HG03280 (cell line): ENCODE results near the gene DRC3.
"Not testable (repeated sequence)": the region's sequence is repeated elsewhere in the genome, so short reads cannot be mapped to it uniquely, and the experiment has no call there.

Experiments
- ATAC-seq: cut with Tn5 transposase; IDR thresholded peaks from one replicate; pipeline ENCODE4 v1.9.1; 2021; ENCODE audit warnings: mild to moderate bottlenecking, moderate library complexity; ENCODE audit not compliant: unreplicated experiment

Gene DRC3

DNA sequence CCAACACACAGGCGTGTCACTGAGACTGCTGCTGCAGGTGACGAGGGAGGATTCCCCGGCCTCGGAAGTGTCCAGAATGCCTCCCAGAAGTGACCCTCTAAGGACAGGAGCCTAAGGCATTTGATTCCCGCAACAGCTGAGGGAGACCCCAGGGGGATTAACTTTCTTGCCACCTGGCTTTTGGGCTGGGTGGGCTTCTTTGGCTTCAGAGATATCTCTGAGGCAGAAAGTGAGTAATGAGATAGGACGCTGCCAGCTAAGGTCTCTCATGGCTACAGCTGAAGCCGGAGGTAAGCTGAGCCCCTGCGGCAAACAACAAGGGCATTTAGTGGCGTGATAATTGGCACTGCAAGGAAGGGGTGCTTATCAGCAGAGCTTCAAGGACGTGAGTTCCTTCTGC, 17.0 kb downstream of the DRC3 start:
- no peak for ATAC-seq

DNA sequence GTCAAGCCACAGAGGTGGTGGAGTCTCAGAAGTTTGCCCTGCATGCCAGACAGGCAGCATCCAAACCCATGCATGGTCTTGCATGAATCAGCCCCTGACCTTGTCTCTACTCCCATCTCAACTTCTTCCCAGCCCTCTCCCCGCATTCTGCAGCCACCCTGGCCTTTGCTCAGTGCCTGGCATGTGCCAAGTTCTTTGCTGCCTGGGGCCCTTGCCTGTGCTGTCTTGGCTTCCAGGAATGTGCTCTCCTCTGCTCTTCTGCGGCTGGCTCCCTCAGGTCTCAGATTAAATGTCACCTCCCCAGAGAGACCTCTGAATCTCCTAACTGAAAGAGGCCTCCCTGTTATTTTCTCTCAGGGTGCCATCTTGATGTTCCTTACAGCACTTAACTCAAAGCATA, 17.6 kb downstream of the DRC3 start:
- ATAC-seq: no peak

DNA sequence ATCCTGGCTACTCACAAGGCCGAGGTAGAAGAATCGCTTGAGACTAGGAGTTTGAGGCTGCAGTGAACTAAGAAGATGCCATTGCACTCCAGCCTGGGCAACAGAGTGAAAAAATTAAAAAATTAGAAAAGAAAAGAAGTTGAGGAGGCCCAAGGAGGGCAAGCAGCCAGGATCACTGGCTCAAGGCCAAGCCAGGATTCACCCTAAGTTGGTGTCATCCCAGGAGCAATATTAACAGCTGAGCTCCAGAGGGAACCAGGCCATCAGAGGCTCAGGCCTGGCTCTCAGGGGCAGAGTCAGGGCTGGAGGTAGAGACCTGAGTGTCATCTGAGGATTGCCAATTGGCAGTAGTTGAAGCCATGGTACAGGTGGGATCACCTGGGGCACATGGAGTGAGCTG, 20.7 kb downstream of the DRC3 start:
- no peak for ATAC-seq

DNA sequence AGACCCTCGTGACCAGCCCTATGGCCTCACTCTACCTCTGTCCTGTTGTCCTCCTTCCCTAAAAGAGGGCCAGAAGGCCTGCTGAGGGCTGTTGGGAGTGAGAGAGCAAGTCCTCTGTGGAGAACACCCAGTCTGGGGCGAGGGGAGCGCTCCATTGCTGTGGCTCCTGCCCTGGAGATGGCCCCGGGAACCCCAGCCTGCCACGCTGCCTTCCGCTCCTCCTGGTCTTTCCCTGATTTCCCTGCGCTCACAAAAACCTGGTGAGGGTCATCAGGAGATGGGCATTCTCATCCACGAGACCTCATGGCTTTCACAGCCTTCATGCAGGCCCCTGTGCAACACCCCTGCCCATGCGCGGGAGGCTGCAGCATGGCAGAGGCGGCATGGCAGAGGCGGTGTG, 21.2 kb downstream of the DRC3 start:
- no peak for ATAC-seq

DNA sequence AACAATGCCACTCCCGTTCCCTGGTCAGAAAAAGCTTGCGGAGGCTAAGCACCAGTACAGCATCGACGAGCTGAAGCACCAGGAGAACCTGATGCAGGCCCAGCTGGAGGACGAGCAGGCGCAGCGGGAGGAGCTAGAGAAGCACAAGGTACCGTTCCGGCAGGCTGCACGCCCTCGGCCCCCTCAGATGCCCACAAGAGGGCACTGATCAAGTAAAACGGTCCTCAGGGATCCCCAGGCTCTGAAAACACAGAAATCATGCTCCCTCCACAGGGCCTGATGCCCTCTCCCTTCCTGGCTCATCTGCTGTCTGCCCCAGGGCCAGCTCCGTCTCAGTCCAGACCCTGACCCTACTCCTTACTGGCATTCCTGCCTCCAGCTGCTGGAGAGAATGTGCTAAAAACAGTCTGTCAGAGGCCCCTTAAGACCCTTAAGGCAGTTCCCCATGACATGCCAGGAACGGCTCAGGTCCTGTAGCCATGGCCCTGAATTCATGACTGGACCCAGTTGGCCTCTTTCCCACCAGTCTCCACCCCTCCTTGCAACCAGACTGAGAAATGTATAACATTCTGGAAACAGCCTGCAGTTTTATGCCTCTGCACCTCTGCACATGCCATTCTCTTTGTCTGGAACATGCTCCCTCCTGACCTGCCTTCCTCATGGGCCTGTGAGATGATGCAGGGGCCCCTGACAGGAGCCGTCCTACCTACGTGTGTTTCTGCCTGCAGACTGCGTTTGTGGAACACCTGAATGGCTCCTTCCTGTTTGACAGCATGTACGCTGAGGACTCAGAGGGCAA, 21.8 kb downstream of the DRC3 start:
- ATAC-seq: no peak

DNA sequence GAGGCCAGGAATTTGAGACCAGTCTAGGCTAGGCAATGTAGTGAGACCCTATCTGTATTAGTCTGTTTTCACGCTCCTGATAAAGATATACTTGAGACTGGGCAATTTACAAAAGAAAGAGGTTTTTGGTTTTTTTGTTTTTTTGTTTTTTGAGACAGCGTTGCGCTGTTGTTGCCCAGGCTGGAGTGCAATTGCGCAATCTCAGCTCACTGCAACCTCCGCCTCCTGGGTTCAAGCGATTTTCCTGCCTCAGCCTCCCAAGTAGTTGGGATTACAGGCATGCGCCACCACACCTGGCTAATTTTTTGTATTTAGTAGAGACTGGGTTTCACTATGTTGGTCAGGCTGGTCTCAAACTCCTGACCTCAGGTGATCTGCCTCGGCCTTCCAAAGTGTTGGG, 23.2 kb downstream of the DRC3 start:
- ATAC-seq: not testable (repeated sequence)

DNA sequence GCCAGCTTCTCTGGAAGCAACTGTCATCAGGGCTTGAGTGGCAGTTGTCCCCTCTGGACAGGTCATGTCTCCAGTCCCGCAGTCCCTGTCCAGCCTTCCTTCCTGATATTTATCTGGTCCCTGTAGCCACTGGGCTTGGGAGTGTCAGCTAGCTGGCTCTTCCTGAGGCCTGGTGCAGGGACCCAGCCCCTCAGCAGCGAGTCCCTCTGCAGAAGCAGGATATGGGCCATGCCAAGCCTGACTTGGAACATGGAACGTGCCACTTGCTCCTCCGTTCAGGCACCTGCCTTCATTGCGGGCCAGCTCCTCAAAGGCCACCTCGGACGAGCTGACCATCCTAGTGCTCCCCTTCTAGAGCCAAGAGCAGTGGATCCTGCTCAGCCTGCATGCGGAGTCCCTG, 26.3 kb downstream of the DRC3 start:
- ATAC-seq: no peak

DNA sequence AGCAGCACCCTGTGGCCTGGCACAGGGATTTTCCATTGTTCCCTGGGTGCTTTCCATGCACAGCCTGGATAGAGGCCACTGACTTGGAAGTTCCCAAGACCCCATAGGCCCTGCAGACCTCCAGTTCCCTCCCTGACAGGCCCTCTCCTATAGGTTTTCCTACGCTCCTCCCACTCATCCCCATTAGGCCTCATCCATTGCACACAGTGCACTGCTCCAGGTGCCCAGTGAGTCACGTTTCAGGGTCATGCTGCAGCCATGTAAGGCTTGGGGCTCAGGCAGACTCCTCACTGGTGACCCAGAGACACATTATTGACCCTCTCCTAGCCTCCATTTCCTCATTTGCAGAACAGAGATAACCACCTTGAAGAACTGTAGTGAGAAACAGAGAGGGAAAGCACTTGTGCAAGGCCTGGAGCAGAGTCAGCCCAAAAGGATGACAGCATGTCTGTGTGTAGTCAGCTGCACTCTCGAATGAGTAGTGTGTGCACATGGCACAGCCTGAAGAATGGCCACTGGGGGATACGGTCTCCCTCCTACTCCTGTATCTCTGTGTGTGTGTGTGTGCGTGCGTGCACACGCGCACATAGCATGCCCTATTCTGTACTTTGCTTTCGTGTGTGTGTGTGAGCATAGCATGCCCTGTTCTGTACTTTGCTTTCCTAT, 26.8 kb downstream of the DRC3 start:
- no peak for ATAC-seq

DNA sequence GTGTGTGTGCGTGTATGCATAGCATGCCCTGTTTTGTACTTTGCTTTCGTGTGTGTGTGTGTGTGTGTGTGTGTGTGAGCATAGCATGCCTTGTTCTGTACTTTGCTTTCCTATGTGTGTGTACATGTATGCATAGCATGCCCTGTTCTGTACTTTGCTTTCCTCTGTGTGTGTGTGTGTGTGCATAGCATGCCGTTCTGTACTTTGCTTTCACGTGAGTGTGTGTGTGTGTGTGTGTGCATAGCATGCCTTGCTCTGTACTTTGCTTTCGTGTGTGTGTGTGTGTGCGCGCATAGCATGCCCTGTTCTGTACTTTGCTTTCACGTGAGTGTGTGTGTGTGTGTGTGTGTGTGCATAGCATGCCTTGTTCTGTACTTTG, 27.4 kb downstream of the DRC3 start:
- ATAC-seq: no peak

DNA sequence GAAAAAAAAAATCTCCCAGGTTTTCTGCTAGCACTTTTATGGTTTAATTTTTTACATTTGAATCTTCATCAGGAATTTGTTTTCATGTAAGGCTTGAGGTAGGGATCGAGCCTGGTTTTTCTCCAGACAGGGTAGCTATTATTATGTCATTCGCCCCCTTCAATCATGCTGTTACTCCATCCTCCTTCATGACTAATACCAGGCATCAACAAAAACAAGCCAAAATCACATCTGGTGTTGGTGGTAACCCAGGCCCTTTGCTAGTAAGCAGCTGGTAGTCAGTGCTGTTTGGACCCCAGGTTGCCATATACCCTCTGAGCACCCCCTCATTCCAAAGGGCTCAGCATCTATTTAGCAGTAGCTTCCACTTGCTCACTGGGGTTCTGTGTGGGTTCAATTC, 29.5 kb downstream of the DRC3 start:
- no peak for ATAC-seq

DNA sequence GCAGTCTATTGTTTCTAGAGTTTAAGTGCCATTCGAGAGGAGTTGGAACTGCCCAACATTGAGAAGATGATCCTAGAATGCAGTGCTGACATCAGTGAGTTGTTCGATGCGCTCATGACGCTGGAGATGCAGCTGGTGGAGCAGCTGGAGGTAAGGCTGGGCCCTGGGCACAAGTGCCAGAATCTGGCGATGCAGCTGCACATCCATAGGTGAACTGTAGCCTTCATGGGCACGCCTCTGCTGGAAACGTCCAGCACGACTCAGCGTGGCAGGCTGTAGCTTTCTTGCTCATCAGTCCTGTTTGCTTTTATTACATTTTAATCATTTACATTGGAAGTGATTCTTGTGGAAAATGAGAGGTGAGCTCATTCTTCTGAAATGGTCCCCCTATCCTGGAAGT, 31.7 kb downstream of the DRC3 start:
- no peak for ATAC-seq

DNA sequence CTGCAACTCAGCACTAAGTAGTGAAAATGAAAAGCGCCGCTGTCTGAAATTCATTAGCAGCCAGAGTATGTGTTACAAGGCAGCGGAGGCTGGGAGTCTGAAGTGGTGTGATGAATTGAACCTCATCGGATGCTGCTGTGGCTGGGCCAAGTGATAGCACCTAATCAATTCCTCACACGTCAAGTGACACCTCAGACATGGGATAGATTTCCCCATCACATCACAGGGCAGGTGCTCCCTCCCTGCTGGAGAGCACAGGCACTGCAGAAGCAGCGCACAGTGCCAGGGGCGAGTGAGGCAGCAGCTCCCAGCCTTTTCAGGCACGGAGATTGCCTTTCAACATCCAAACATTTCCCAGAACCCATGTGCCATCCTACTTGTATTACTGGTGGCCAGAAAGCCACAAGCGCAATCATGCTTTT, 32.2 kb downstream of the DRC3 start:
- ATAC-seq: no peak

DNA sequence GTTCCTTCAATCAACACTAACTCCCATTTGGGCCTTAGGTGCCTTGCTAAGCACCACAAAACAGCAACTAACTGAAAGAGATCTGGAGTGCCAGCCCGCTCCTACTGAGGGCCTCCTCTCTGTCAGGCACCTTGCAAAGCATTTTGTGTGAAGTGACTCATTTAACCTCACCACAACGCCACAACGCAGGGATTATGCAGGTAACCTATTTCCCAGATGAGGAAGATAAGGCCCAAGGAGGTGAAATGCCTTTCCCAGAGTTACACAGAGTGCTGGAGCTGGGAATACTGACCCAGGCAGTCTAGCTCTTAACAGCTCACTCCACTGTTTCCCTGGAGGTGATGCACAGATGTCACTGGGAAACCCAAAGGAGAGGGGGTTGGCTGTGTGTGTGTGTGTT, 32.8 kb downstream of the DRC3 start:
- ATAC-seq: no peak

DNA sequence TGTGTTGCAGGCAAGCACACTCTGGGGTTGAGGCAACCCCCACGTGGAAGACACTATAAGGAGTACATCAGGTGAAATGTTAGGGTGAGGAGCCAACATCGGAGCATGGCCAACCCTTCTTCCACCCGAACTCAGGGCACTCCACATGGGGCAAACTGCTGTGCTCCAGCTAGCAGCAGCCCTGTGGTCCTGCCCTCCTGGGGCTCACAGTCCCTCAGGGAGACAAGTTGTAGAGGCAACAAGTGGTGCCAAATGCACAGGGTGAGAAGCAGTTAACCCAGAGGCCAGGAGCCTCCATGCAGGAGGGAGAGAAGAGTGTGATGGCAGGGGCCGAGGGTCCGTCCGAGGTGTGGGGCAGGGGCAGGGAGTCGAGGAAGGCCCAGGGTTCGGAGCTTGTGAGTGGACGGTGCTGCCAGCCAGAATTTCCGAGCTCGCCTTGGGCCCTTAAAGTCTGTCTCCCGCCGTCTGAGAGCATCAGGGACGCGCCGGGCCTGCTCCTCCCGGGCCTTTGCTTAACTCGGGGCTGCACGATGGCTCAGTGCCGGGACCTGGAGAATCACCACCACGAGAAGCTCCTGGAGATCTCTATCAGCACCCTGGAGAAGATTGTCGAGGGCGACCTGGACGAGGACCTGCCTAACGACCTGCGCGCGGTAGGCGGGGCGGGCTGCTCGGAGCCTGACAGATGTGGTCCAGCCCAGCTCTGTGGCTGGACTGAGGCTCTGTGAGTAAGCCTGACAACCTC, 34.0 kb downstream of the DRC3 start:
- no peak for ATAC-seq

DNA sequence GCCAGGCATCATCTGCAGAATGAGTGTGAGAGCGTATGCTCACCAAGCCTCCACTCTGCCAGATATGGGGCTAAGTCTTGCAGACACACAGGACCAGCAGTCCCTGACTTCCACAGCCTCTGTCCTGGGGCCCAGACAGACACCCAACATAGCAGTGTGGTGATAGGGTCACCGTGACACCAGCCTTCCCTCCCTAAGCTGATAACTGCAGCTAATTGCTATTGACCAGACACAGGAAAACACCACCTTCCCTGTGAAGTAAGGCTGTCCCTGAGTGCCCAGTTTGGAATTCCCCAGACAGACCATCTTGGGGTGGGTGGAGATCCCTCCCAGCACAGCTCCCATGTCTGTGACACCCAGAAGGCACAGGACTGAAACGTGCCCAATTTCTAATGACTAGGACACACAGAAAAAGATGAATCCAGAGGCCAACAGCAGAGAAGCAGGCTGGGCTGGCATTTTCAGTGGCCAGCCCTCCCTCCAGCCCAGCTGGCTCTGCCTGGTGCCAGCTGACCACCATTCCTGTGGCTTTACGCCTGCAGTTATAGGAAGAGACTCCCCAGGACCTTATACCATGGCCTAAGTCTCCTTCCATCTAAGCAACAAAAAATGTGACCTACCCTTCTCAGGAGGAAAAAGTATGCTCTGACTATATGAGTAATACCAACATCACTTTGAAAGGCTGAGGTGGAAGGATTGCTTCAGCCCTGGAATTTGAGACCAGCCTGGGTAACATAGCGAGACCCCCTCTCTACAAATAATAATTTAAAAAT, 36.0 kb downstream of the DRC3 start:
- no peak for ATAC-seq

DNA sequence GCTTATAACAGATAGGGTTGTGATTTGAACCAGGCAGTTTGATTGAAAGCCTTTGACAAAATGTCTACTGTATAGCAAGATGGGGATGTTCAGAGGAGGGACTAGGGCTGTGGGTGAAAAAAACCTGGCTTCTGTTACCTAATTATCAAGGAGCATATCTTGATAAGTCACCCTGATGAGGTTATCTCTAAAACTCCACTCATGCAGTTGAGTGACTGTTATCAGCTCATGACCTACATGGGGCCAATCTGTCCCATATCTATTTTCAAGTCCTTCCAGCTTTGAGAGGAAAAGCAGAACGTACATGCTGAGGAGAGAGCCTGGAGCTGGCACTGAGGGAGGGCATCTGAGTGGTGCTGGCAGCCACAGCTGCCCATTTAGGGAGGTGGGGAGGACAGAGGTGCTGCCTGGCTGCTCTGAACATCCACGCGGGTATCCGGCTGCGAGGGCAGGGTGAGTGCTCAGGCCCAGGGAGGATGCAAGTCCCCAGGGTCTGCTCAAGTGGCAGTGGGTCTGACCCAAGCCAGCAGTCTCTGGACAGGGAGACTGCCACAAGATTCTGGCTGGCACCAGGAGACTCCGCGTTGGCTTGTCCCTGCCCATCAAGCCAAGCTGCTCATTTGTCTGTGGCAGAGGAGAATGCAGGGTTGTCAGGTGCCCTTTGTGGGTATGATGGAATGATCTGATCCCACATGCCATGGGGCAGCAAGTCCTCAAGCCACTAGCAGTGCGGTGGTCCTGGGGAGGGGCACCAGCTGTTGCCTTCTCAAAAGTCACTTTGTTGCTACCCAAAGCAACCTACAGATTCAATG, 37.2 kb downstream of the DRC3 start:
- ATAC-seq: no peak

DNA sequence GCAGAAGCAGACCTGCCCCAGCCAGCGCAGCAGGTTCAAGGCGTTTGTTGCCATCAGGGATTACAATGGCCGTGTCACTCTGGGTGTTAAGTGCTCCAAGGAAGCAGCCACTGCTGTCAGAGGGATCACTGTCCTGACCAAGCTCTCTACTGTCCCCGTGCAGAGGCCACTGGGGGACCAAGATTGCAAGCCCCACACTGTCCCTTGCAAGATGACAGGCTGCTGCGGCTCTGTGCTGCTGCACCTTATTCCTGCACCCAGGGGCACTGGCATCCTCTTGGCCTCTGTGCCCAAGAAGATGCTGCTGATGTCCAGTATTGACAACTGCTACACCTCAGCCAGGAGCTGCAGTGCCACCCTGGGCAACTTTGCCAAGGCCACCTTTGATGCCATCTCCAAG, 38.6 kb downstream of the DRC3 start:
- ATAC-seq: no peak

DNA sequence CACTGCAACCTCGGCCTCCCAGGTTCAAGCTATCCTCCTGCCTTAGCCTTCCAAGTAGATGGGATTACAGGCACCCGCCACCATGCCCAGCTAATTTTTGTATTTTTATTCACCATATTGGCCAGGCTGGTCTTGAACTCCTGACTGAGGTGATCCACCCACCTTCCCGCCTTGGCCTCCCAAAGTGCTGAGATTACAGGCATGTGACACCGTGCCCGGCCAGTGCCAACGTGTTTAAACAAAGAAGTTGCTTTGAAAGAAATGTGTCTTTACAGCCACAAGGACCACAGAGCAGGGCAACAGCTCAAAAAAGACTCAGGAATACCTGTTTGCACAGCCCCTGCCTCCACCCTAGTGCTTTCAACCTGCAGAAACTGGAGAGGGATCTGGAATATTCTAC, 41.3 kb downstream of the DRC3 start:
- no peak for ATAC-seq

DNA sequence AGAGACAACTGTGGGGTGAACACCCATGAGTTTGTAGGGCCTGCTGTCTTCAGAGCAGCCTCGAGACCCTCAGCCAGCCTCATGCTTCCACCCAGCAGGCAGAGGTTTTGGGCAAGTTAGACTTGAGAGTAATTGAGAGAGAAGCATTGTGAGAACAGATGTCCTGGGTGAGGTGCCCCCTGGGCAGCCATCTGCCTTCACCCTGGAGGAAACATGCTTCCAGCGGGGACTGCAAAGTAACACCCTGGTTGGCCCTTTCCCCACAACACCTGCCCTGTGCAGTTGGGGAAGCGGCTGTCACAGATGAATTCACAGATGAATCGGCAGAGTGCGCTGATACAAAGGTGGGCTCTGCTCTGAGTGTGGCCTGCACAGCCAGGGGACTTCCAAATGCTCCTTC, 42.9 kb downstream of the DRC3 start:
- no peak for ATAC-seq

DNA sequence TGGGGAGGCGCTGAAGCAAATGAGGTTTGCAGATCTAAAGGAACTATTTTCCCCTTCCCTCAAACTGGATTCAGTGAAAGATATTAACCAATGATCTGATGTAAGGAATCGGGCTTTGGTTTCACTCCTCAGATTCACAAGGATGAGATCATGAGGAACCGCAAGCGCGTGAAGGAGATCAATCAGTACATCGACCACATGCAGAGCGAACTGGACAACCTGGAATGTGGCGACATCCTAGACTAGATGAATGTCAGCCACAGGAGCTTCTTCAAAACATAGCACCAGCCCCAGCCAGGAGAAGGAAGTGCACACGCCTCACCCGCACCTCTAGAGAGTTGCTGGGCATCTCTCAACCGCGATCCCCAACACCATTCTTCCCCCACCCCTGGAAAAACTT, 43.8 kb downstream of the DRC3 start:
- no peak for ATAC-seq
